ENCODE measurements around the gene GNAS.
"Not testable (repeated sequence)": the region's sequence is repeated elsewhere in the genome, so short reads cannot be mapped to it uniquely, and the experiment has no call there.

The GNAS gene

DNA sequence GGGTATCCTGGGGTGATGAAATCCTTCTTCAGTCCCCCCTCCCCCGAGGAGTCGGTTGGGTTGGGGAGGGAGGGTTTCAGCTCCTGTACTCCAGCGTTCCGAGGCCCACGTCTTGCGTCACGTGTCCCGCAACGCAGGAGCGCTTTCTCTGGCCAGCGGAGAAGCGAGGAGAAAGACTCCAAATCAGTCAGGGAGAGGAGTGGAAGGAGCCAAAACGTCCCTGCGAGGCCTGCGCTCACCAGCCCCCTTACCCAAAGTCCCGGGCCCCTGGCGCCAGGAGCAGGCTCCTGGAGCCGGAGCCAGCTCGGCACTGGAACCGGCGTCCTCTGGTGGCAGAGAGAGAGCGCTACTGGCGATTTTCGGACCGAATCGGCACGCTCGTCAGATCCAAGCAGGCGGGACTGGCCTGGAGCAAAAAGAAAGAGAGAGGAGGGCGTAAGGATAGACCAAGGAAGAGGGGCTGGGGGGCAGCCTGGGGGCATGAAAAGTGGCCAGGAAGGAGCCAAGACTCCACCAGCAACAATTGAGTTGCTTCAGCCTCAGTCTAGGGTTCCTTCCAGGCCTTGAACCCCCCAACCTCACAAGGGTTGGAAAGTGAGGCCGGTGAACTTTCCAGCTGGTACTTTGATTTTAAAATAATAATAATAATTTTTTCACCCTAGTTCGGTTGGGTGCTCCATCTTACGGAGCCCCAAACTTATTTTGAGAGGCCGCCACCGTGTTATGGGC lies at the start of gene GNAS:
Gene GNAS (plus strand): TSS at position 174 of the 729 bp plus-strand sequence.
- DNase-seq (ENCODE audit: low spot score), result no peak

DNA sequence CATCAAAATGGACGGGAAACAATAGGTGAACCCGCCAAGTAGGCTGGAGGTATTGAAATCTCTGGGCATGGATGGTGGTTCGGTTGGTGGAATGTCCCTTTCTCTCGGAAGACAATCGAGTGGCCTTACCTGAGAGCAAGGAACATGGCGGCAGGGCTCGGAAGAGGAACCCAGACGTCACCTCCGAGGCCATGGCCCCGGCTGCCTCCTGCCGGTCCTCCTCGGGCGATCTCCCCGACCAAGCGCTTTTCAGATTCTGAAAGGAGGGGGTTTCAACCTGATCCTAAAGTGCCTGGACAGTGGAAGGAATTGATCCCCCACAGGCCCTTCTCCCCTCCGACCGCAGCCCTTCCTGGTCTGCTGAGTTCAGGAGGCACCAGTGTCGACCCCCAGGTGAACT lies 49.0 kb upstream of the GNAS start:
- DNase-seq (ENCODE audit: low spot score), result no peak

- no peak for DNase-seq (ENCODE audit: low spot score)
Measured at GRCh38 chr20:58807801-58808200, 44.7 kb upstream of the GNAS start.

DNA sequence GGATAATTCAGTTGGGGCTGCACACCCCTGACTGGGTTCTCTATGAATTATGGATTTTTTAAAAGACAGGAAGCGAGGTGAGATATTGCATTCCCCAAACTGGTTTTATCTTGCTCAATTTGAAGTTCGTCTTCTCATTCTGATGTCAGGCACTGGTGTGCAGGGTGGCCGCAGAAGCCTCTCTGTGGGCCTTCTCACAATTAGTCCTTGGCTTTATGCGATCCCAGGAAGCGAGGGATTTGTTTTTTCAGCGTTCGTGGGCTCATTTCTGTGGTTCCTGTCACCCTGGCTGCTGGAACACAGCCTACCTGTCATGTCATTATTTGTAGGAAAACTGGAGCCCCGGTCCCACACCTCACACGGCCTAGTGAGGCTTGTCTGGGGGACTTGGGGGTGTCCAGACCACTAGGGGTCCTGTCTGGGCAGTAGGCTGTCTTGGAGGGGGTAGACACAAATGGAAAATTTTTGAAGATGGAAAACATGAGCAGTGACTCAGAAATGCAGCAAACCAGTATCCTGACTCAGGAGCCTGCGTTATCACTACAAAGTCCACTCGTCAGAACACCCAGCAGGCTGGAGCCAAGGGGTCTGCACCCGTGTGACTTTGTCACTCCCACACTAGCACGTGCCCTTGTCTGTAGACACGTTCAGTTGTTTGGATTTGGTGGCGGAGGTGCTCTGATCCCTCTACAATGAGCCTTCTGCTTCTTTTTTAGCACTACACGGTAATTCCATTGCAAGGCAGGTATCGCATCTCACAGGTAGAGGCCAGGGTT lies 44.1 kb upstream of the GNAS start:
- no peak for DNase-seq (ENCODE audit: low spot score)

DNA sequence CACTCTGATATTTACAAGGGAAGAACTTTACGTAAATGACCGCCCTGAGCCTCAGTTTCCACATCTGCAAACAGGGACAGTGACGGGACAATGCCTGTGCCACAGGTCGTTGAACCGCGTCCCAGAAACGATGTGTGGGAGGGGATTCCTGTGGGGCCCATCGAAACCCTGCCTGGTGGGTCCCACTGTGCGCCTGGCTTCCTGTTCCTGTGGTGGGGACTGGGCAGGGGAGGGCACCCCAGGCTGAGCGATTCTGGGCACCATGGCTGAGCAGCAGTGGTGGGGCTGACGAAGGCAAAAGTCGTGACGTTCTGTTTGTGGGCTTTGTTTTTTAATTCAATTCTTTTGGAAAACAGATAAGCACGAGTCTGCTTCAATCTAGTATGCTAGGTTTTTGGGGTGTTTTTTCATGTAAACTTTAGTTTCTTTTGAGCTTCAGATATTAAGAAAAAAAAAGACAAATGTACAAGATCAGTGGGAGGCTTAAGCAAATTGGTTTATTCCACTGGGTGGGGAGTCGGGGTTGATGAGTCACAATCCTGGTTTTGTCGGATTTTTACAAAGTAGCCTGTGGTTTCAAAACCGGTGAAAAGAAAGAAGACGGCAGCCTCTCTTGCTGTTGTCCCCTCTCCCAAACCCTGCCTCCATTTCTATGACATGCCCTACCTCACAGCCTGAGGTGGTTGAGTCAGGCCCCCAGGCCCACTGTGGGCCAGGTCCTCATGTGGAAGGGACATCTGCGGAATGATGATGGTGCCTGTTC lies 42.2 kb upstream of the GNAS start:
- no peak for DNase-seq (ENCODE audit: low spot score)

DNA sequence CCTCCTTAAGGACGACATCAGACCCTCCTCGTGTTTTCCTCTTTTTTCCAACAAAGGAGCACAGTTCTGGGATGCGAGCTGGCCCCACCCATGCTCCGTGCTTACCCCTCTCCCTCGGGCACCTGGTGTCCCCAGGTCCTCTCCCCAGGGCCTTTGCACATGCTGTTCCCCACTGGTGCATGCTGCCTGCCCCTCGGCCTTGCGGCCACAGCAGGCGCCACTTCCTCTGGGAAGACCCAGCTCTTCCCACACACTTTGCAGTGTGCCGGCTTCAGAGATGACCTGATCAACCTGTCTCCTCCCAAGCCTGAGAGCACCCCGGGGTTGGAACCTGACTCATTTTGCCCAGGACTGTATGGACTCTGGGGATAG lies 41.7 kb upstream of the GNAS start:
- DNase-seq (ENCODE audit: low spot score), result no peak

DNA sequence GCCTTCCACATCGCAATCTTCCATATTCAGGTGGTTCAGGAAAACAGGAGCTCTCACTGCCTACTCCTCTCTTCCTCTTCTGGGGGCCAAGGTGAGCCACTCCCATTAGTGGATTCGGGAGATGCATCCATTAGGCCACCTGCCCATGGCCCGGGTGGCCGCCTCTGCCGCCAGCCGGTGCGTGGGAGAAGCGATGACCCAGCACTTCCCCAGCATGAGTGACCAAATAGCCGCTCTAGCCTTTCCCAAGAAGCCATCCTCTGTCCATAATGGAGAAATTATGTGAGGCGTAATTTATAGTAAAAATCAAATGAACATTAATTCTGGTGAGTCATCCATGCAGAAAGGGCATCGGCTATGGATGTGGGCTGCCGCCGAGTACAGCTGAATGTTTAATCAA lies 41.2 kb upstream of the GNAS start:
- no peak for DNase-seq (ENCODE audit: low spot score)

DNA sequence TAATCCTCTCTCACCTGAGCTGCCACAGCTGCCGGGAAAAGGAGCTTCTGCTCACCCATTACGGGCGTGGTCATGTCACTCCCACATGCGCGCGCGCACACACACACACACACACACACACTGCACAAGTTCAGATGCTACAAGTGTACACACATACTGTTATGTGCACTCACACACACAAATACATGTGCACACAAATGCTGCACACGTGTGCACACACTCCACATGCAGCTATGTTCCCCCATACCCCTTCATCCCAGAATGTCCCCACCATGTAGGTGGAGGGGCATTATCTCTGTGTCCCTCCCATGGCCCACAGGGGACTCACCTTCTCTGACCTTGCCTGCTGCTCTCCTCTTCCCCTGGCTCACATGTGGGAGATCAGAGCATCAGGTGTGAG lies 39.1 kb upstream of the GNAS start:
- no peak for DNase-seq (ENCODE audit: low spot score)

GRCh38 chr20:58815448-58815847 lies 37.1 kb upstream of the GNAS start:
- DNase-seq (ENCODE audit: low spot score), result no peak

DNA sequence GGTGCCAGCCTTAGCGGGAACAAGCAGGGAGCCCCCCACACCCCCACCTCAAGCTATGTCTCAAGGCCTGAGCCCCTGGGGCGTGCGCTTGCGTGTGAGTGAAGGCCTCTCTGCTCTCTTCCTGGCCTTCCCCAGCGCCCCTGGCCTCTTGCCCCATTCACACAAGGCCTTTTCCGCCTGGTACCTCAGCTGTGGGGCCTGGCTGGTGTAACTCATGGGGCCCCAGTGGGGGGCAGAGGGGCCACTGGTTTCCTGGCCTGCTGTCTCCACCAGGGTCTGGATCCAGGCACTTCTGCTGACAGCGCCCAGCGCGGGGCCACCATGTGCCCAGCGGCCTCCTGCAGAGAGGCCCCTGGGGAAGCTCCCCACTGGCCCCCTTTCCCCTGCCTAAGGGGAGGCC lies 36.5 kb upstream of the GNAS start:
- no peak for DNase-seq (ENCODE audit: low spot score)

DNA sequence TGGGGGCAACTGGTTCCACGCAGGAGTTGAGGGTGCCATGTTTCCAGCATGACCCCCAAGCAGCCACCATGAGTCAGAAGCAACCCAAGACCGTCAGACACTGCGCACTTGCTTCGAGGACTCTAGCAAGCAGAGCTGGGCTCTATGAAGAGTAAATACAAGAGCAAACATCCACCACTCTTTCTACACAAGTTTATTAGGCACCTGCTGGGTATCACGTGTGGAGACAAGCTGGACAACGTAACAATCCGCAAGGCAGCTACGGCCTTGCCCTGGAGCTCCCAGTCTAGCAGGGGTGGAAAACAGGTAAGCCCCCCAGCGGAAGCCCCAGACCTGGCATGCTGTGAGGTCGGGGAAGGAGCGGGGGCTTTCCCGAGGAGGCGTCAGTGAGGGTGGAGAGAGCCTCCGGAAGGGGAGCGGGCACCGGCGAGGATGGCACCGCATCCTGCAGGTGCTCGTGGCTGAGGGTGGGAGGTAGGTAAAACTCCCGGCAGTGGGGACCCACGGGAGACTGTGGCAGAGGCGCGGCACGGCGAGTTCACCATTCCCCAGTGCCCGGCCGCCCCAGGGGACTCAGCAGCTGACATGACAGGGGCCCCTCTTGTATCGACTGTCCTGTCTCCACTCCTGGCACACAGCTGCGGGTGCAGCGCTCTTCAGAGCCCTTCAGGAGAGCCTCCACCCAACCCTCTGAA lies 35.4 kb upstream of the GNAS start:
- no peak for DNase-seq (ENCODE audit: low spot score)

- DNase-seq (ENCODE audit: low spot score), result no peak
Measured at GRCh38 chr20:58817748-58818147, 34.8 kb upstream of the GNAS start.

DNA sequence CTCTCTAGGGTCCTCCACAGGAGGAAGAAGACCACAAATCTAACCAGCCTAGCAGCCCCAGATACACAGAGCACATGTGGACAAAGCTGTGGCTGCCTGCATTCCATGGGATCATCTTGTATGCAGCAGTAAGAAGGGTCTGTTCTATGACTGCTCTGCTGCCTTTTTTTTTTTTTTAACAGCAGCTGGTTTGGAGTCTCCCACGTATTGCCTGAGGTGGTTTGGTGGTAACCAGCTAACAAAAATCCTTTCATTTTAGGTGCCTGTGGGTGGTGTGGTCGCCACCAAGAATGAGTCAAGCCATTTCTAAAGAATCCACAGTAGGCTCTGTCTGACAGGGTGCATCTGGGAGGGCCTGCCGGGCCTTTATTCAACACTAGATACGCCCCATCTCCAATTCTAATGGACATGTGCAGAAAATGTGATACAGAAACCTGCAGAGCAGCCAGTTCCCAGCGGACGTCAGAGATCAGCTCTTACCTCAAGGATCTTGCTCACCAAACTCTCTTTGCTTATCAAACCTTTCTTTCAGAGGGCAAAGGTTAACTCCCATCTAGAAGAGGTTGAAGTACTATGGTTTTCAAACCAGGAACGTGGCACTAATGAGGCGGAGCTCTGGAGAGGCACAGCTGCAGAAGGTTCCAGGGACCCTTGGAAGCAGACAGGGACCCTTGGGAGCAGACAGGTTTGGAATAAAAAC lies 33.8 kb upstream of the GNAS start:
- DNase-seq (ENCODE audit: low spot score), result no peak

GRCh38 chr20:58819921-58820320 lies 32.6 kb upstream of the GNAS start:
- no peak for DNase-seq (ENCODE audit: low spot score)

GRCh38 chr20:58820515-58820914 lies 32.0 kb upstream of the GNAS start:
- DNase-seq (ENCODE audit: low spot score), result not testable (repeated sequence)

DNA sequence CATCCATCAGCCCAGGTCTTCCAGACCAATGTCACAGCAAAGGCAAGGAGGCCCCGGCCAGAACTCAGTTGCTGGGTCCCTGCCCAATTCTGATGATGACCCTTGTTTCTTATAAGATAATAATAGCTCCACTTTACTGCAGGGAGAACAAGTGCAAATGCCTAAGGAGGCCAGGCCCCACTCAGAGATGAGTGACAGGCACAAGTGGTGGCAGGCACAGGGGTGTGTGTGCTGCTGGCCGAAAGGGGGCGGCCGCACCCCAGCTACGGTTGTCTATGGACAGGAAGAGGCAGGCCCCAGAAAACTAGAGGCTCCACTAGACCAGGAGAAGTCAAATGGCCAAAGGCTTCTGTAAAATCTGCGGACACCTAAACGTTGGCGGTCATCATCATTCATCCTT lies 30.4 kb upstream of the GNAS start:
- DNase-seq (ENCODE audit: low spot score), result peak; percentile 6

- no peak for DNase-seq (ENCODE audit: low spot score)
Measured at GRCh38 chr20:58822748-58823730, 29.5 kb upstream of the GNAS start.

GRCh38 chr20:58824843-58825242 lies 27.7 kb upstream of the GNAS start:
- no peak for DNase-seq (ENCODE audit: low spot score)

GRCh38 chr20:58825450-58825849 lies 27.1 kb upstream of the GNAS start:
- DNase-seq (ENCODE audit: low spot score), result no peak

DNA sequence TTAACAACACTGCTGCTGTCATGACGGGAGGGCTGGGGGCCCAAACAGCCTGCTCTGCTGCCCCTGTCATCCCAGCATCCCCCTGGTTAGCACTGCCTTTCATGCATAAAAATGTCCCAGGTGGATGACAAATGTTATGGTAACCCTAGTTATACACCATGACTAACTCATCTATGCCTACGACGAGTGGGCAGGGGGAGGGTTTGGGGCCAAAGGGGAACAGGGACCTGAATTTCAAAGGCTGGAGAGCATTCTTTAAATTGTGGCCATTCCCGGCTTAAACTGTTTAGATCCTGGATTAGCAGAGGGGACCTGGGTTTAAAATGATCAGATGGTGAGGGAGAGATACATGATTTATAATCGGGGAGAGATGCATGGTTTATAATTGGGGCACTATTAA lies 26.2 kb upstream of the GNAS start:
- DNase-seq (ENCODE audit: low spot score), result no peak

DNA sequence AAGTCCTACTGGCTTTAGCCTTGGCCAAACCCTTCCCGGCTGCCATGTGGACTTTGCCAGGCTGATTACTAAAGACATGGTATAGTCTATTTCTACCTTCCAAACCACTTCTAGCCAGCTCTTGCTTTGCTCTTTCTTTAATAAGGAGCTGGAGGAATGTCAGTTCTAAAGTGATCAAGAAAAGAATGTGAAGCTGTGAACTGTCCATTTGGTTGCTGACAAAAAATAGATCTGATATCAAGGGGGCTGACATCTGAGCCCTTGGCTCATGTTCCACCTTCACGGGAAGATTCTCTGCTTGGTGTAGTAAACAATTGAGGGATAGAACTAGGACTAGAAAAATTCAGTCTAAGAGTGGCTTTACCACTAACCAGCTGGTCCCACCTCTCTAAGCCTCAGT lies 24.4 kb upstream of the GNAS start:
- no peak for DNase-seq (ENCODE audit: low spot score)
